K562 (cell line): Measurements from ENCODE around the gene GALNT15. TPM values are rescaled to one million over a fixed set of nuclear protein-coding genes. Genes with fewer than 3 reads are reported as not detected.

Experiments used
- ATAC-seq: fragments of 200-7000 bp; cut with Tn5 transposase; 3 replicates; pipeline ENCODE4 v1.9.1; 2020; ENCODE audit warnings: moderate library complexity
- BruUV-seq: library from RNA; stranded (reverse); fragments of 400-500 nt; replicated peaks from 2 replicates; lab custom pipeline; 2021; lab: Mats Ljungman, UMichigan
- CTCF ChIA-PET: fragments of 300-600 bp; formaldehyde crosslinking; extraction: SDS; loops from one replicate; lab custom pipeline; 2021; ENCODE audit warnings: low intra/inter-chr PET ratio; lab: Yijun Ruan, JAX
- POLR2A ChIA-PET: fragments of 300-600, 350-650 bp; sonication (Branson Sonifier 250); formaldehyde crosslinking; extraction: SDS; loops from one replicate; lab custom pipeline; 2021; ENCODE audit warnings: antibody characterized with exemption, inconsistent platforms; lab: Yijun Ruan, JAX
- DNase-seq, 4 experiments: peaks; one replicate each; pipeline versions ENCODE4 v3.0.0 to v3.0.0-alpha.2; 2011 to 2018; ENCODE audit warnings: low spot score in 3 of 4, mixed read lengths in 3 of 4; ENCODE audit errors: extremely low read depth in 1 of 4
- FAIRE-seq: peaks from 2 replicates; lab custom pipeline; 2011; peaks lifted over from hg19 to GRCh38; lab: Jason Lieb, UNC
- H2AFZ ChIP-seq: 2 replicates; pipeline ENCODE4 v1.6.0; 2011; ENCODE audit warnings: low read depth, low read length, control low read depth, inconsistent platforms
- H3K27ac ChIP-seq: fragments of 200-600 bp; 3 replicates; pipeline ENCODE4 v1.8.0; 2011; ENCODE audit warnings: low read depth, mild to moderate bottlenecking, control low read depth, inconsistent platforms, low read length, moderate library complexity, mixed read lengths; ENCODE audit errors: extremely low read depth
- H3K27me3 ChIP-seq, 2 experiments: fragments of 300-600 bp in 1 of 2; 2 replicates in 1 of 2; 3 replicates in 1 of 2; pipeline versions ENCODE4 v1.6.0 to v1.8.0; 2011; ENCODE audit warnings: inconsistent platforms in 2 of 2, low read length in 2 of 2, mild to moderate bottlenecking in 1 of 2, mixed read lengths in 1 of 2, moderate library complexity in 1 of 2; ENCODE audit not compliant: control insufficient read depth in 2 of 2, insufficient read depth in 2 of 2
- H3K36me3 ChIP-seq: fragments of 300-600 bp; 3 replicates; pipeline ENCODE4 v1.8.0; 2011; ENCODE audit warnings: mild to moderate bottlenecking, low read length, inconsistent platforms; ENCODE audit not compliant: control insufficient read depth, insufficient read depth
- H3K4me1 ChIP-seq, 2 experiments: fragments of 200-600 bp in 1 of 2; replicated peaks in 1 of 2; 2 replicates in 1 of 2; 3 replicates in 1 of 2; pipeline versions ENCODE4 v1.5.1 to v1.8.0; 2011; ENCODE audit warnings: inconsistent platforms in 2 of 2, low read length in 2 of 2, mild to moderate bottlenecking in 1 of 2, mixed read lengths in 1 of 2, moderate library complexity in 1 of 2; ENCODE audit not compliant: control insufficient read depth in 2 of 2, insufficient read depth in 2 of 2
- H3K4me2 ChIP-seq: 2 replicates; pipeline ENCODE4 v1.6.1; 2011; ENCODE audit warnings: low read length, control low read depth, inconsistent platforms, mixed read lengths; ENCODE audit not compliant: insufficient read depth
- H3K4me3 ChIP-seq: fragments of 200-600 bp; sonication (generic), shearing (Covaris generic); 2 replicates; pipeline ENCODE4 v1.5.1; 2016; ENCODE audit warnings: control low read depth, inconsistent platforms
- H3K79me2 ChIP-seq: fragments of 200-600 bp; 3 replicates; pipeline ENCODE4 v1.8.0; 2011; ENCODE audit warnings: low read length, inconsistent platforms; ENCODE audit not compliant: control insufficient read depth, insufficient read depth
- H3K9ac ChIP-seq, 2 experiments: 2 replicates each; pipeline versions ENCODE4 v1.6.0 to v1.6.1; 2011; ENCODE audit warnings: low read depth in 2 of 2, low read length in 2 of 2, control low read depth in 1 of 2, inconsistent platforms in 1 of 2, mild to moderate bottlenecking in 1 of 2, mixed read lengths in 1 of 2; ENCODE audit not compliant: insufficient read depth in 1 of 2
- H3K9me1 ChIP-seq: one replicate; pipeline ENCODE4 v1.6.0; 2011; ENCODE audit warnings: inconsistent platforms, mild to moderate bottlenecking, low read length, moderate library complexity; ENCODE audit not compliant: control insufficient read depth, insufficient read depth
- H3K9me3 ChIP-seq: replicated peaks from 2 replicates; pipeline ENCODE4 v1.5.1; 2011; ENCODE audit warnings: low read depth, low read length, inconsistent platforms; ENCODE audit not compliant: control insufficient read depth, insufficient read depth
- H4K20me1 ChIP-seq: replicated peaks from 2 replicates; pipeline ENCODE4 v1.6.1; 2011; ENCODE audit warnings: low read length, inconsistent platforms, mixed read lengths; ENCODE audit not compliant: control insufficient read depth, insufficient read depth
- ARID1B ChIP-seq: fragments of 450-650 bp; IDR thresholded peaks from 2 replicates; pipeline ENCODE4 v1.6.1; 2016; ENCODE audit warnings: antibody characterized with exemption, mild to moderate bottlenecking, inconsistent platforms
- SIN3B ChIP-seq: fragments of 450-650 bp; IDR thresholded peaks from 2 replicates; pipeline ENCODE4 v1.6.1; 2017; ENCODE audit warnings: low read depth, mild to moderate bottlenecking, moderate library complexity
- WGBS: fragments of 100-300 bp; shearing (Covaris generic); methylation state at CpG from one replicate; pipeline ENCODE4 v1.1.6; 2016; ENCODE audit warnings: low coverage, mixed read lengths; ENCODE audit not compliant: insufficient coverage; ENCODE audit errors: missing lambda C conversion rate; 5-methylcytosine and 5-hydroxymethylcytosine counted together
- in situ Hi-C: fragments of 300-500 bp; cut with MboI; formaldehyde crosslinking; loops from 4 replicates; pipeline ENCODE4 v1.15.0; 2018; ENCODE audit warnings: inconsistent platforms, mixed read lengths
- intact Hi-C: fragments of 100-400 bp; cut with micrococcal nuclease; formaldehyde crosslinking; loops from 2 replicates; pipeline ENCODE4 v1.14.2; 2022
- polyA plus RNA-seq, 8 experiments: library from polyadenylated mRNA; depleted of rRNA in 4 of 8; stranded (reverse) in 5 of 8; unstranded in 3 of 8; fragments of >200 nt; fragmentation: Nextera tagmentation in 2 of 8; fragmentation: Illumina TruSeq in 1 of 8; extraction: Ambion mirVana in 2 of 8; extraction: Trizol in 1 of 8; gene quantifications; 2 replicates each; pipeline versions ENCODE4 v1.2.1 to v1.2.3, GENCODE V29; 2011 to 2014; ENCODE audit warnings: inconsistent platforms in 1 of 8, missing spikeins in 1 of 8
- total RNA-seq, 7 experiments: library from RNA; depleted of rRNA in 6 of 7; stranded (reverse); fragments of >200 nt in 6 of 7; fragmentation: Illumina TruSeq in 2 of 7; extraction: Trizol in 2 of 7; gene quantifications; 2 replicates each; pipeline versions ENCODE4 v1.2.1 to v1.2.3, GENCODE V29; 2011 to 2021; ENCODE audit warnings: low replicate concordance in 1 of 7

Gene GALNT15
- total and polyA plus RNA-seq, 9 of the 15 experiments (the other 6 are each of a cell fraction or from before 2014, with no cell fraction given), result not detected

DNA sequence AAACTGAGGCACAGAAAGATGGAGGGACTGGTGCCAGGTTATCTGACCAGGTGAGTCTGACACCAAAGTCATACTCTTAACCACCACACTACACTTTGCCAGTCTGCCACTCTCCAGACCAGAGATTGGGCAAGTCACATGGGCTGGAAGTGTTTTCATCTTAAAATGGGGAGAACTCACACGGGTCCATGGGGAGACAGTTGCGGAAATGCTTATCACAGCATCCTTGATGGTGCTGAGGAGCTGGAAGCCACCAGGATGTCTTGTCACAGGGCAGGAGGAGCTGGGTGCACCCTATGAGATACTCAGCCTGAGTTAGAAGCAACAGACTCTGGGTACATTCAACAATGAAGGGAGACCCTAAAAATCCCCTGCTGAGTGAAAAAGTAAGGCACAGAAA lies 4.8 kb downstream of the GALNT15 start:
- Histone ChIP-seq H3K9ac (no peak overlapping the region), H3K9me1 (no peaks in the 10 kb centered on the region), H3K79me2 (no peaks in the 10 kb centered on the region), H3K36me3 (no peaks in the 10 kb centered on the region), H3K9me3 (peaks cover 4% of the 10 kb centered on the region; the same call in 1 of the 2 replicates), H4K20me1 (peaks cover 19% of the 10 kb centered on the region; the same call in 1 of the 2 replicates), H2AFZ (no peak overlapping the region), H3K4me2 (no peak overlapping the region), H3K27me3 (peaks cover 13 to 50% of the 10 kb centered on the region in 2 experiments), H3K27ac (no peak overlapping the region), H3K4me3 (no peak overlapping the region), H3K4me1 (peaks cover 0 to 5% of the 10 kb centered on the region in 2 experiments; a peak in 1 of 5 replicates)
- TF ChIP-seq SIN3B (no peak), ARID1B (no peak)
- WGBS, result 0% methylated on average over 2 of the region's 2 CpGs
- FAIRE-seq (no peak), DNase-seq (no peak), ATAC-seq (no peak)
- in situ Hi-C loops (loop anchor here (10.0 kb wide), 1 partner anchor 364 kb away; no protein-coding TSS in a partner anchor), intact Hi-C loops (loop anchor here (2.0 to 5.0 kb wide), 4 partner anchors 68 to 548 kb away; no protein-coding TSS in a partner anchor)
- no TSS peak for BruUV-seq
- ChIA-PET CTCF (interaction anchor here (1.1 to 3.4 kb wide), 3 partner anchors 68 to 364 kb away, joined by 4 to 28 read pairs (median 6); no protein-coding TSS in a partner anchor), POLR2A (no interaction called here)
